Stomach smooth muscle (tissue), 2 donors: ENCODE measurements around the gene PLLP.
"Not testable (repeated sequence)": the region's sequence is repeated elsewhere in the genome, so short reads cannot be mapped to it uniquely, and the experiment has no call there.

ENCODE experiments used
- H3K27ac ChIP-seq: one replicate; pipeline ENCODE4 v1.7.0; 2013; ENCODE audit warnings: mild to moderate bottlenecking, low read length, inconsistent platforms
- H3K27me3 ChIP-seq, 2 donors: one replicate each; pipeline ENCODE4 v1.7.0; 2013; ENCODE audit warnings: low read length in 2 of 2; ENCODE audit not compliant: insufficient read depth in 2 of 2, control insufficient read depth in 1 of 2
- H3K36me3 ChIP-seq, 2 donors: one replicate each; pipeline ENCODE4 v1.7.0; 2013; ENCODE audit warnings: low read length in 2 of 2; ENCODE audit not compliant: control insufficient read depth in 2 of 2, insufficient read depth in 2 of 2
- H3K4me1 ChIP-seq: one replicate; pipeline ENCODE4 v1.7.0; 2013; ENCODE audit warnings: low read length; ENCODE audit not compliant: control insufficient read depth, insufficient read depth
- H3K4me3 ChIP-seq, 2 donors: one replicate each; pipeline ENCODE4 v1.7.0; 2013; ENCODE audit warnings: low read length in 2 of 2
- H3K9ac ChIP-seq, 2 donors: one replicate each; pipeline ENCODE4 v1.7.0; 2013; ENCODE audit warnings: low read length in 2 of 2, mild to moderate bottlenecking in 1 of 2
- H3K9me3 ChIP-seq, 2 donors: one replicate each; pipeline ENCODE4 v1.7.0; 2013; ENCODE audit warnings: low read length in 2 of 2; ENCODE audit not compliant: control insufficient read depth in 2 of 2
- donor health status: healthy.
- donor health status: Pancreatic carcinoma.

The PLLP gene

DNA sequence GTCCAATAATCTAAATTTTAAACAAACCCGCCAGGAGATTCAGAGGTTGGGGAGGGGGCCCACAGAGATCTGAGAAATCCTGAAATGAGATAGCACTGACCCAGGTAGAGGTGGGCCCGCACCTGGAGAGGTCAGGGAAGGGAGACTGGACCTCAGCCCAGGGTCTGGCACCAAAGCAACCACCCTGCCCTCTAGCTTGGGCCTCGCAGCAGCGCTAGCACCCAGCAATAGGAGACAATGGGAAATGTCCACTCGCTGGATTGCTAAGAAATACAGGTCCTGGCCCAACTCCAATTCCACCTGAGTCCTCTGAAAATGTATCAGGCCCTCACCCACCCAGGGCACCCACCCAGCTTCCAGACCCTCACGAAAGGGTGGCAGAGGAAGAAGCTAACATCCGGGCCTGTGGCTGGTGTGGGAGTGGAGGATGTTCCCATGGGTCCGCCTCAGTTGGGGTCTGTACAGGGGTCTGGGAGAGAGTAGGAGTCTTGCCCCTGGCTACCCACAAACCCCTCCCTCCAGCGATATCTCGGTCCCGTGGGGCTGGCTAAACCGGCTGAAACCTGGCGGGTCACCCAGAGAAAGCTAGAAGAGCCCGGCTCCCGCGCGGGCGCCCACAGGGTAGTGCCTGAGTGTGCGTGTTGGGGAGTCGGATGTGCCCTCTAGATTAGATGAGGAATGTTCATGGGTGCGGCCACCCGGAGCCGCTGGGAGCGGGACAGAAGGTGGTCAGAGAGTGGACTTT is 1.1 kb downstream of the PLLP start:
- Histone ChIP-seq H3K9ac (no peak overlapping the region), H3K27me3 (peaks cover 16 to 30% of the 10 kb centered on the region in 2 donors), H3K36me3 (no peaks in the 10 kb centered on the region), H3K4me3 (peak overlapping the region in 1 of 2 donors; percentile 71), H3K27ac (no peak overlapping the region), H3K4me1 (peaks cover 13% of the 10 kb centered on the region), H3K9me3 (no peaks in the 10 kb centered on the region)

- H3K27ac ChIP-seq = no peak overlapping the region
- peaks cover 16 to 30% of the 10 kb centered on the region in 2 donors for H3K27me3 ChIP-seq
- H3K4me1 ChIP-seq = peaks cover 13% of the 10 kb centered on the region
- H3K9me3 ChIP-seq = no peaks in the 10 kb centered on the region
- H3K9ac ChIP-seq = no peak overlapping the region
- H3K4me3 ChIP-seq = no peak overlapping the region
- H3K36me3 ChIP-seq = no peaks in the 10 kb centered on the region
Observed at GRCh38 chr16:57282510-57283213, 1.8 kb downstream of the PLLP start.

DNA sequence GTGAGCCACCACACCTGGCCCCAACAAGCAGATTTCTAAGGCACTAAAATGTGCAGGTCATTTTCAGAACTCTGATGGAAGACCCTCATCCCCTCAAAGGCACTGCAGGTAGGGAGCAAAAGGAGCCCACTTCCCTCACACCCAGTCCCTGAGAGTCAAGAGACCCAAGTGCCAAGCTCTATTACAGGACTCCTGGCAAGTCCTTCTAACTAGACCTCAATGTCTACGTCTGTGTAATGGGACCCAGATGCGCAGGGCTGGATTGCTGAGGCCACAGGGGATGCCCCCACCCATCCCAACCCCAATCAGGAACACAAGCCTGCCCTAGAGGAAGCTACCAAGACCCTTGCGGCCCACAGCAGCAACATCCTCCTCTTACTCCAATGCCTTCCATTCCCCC is 2.7 kb downstream of the PLLP start:
- Histone ChIP-seq H3K27ac (no peak overlapping the region), H3K27me3 (peaks cover 16 to 30% of the 10 kb centered on the region in 2 donors), H3K4me1 (peaks cover 13% of the 10 kb centered on the region), H3K9ac (no peak overlapping the region), H3K9me3 (no peaks in the 10 kb centered on the region), H3K36me3 (no peaks in the 10 kb centered on the region), H3K4me3 (no peak overlapping the region)

DNA sequence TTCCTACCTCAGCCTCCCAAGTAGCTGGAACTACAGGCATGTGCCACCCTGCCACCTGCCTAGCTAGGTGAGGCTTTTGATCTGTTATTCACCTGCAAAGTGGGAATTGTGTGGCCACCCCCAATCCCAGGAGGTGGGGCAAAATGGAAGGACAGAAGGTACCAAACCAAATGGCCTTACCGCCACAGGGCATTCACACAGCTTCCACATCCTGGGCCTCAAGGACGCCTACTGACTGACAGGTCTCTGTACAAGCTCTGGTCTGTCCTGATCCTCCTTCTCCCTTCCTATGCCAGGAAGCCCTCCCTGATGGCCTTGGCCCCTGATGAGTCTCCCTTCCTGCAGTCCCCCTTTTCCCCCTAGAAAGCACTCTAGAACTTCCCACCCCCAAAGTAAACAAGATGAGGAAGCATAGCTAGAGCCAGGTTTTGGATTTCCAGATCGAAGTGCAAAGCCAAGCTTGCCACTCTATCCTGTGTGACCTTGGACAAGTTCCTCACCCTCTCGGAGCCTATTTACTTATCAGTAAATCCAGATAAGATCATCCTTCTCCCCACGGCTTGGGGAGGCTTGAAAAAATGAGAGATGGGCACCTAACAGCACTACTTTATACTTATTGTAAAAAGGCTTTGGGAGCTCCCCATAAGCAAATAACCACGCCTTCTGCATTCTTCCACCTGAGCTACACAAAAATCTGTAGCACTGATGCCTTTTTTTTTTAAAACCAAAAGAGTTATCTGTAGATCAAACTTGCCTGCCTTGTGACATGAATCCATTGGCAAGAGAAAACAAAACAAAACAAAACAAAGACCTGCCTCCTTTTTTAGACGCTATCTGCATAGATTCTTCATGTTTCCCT is 4.5 kb downstream of the PLLP start:
- no peaks in the 10 kb centered on the region for H3K36me3 ChIP-seq
- H3K27me3 ChIP-seq = peaks cover 12 to 26% of the 10 kb centered on the region in 2 donors
- H3K4me3 ChIP-seq = no peak overlapping the region
- no peak overlapping the region for H3K9ac ChIP-seq
- H3K27ac ChIP-seq = no peak overlapping the region
- peaks cover 11% of the 10 kb centered on the region for H3K4me1 ChIP-seq
- H3K9me3 ChIP-seq = no peaks in the 10 kb centered on the region

DNA sequence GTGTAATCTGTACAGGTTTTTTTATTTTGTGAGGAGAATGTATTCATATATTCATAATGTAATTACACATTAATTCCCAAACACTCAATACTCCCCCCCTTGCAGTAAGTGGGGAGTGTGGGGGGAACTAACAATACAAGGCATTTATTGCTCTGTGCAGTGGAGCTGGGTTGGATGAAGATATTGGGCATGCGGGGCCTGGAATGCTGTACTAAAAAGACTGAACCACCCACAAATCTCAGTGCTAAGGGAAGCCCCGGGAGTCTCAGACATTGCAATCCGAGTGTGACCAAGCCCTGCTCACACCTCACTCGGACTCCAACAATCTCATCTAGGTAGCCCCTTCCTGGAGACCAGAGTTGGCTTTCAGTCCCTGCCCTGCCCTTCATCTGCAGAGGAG is 6.0 kb downstream of the PLLP start:
- H3K4me1 ChIP-seq = no peaks in the 10 kb centered on the region
- H3K4me3 ChIP-seq = no peak overlapping the region
- H3K36me3 ChIP-seq = no peaks in the 10 kb centered on the region
- no peak overlapping the region for H3K27ac ChIP-seq
- no peaks in the 10 kb centered on the region for H3K9me3 ChIP-seq
- H3K27me3 ChIP-seq = peaks cover 4 to 11% of the 10 kb centered on the region in 2 donors
- H3K9ac ChIP-seq = no peak overlapping the region

GRCh38 chr16:57277586-57277985 is 6.9 kb downstream of the PLLP start:
- no peaks in the 10 kb centered on the region for H3K36me3 ChIP-seq
- H3K9me3 ChIP-seq = no peaks in the 10 kb centered on the region
- no peaks in the 10 kb centered on the region for H3K4me1 ChIP-seq
- H3K27ac ChIP-seq = no peak overlapping the region
- H3K27me3 ChIP-seq = peaks cover 0 to 3% of the 10 kb centered on the region in 2 donors
- no peak overlapping the region for H3K4me3 ChIP-seq
- H3K9ac ChIP-seq = no peak overlapping the region

GRCh38 chr16:57276596-57276995 is 7.9 kb downstream of the PLLP start:
- H3K9ac ChIP-seq = no peak overlapping the region
- no peak overlapping the region for H3K4me3 ChIP-seq
- H3K27ac ChIP-seq = no peak overlapping the region
- no peaks in the 10 kb centered on the region for H3K36me3 ChIP-seq
- no peaks in the 10 kb centered on the region for H3K9me3 ChIP-seq
- H3K27me3 ChIP-seq = no peaks in the 10 kb centered on the region
- H3K4me1 ChIP-seq = no peaks in the 10 kb centered on the region

DNA sequence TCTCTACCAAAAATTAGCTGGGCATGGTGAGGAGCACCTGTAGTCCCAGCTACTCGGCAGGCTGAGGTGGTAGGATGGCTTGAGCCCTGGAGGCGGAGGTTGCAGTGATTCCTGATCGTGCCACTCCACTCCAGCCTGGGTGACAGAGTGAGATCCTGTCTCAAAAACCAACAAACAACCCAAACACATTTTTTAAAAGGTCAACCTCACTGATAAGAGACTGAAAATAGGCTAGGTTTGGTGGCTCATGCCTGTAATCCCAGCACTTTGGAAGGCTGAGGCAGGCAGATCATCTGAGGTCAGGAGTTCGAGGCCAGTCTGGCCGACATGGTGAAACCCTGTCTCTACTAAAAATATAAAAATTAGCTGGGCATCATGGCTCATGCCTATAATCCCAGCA is 8.5 kb downstream of the PLLP start:
- H3K9me3 ChIP-seq, H3K27ac ChIP-seq, H3K4me1 ChIP-seq, H3K27me3 ChIP-seq, H3K36me3 ChIP-seq, H3K9ac ChIP-seq, H3K4me3 ChIP-seq: not testable (repeated sequence)

GRCh38 chr16:57273826-57274225 is 10.6 kb downstream of the PLLP start:
- H3K4me1 ChIP-seq = no peaks in the 10 kb centered on the region
- no peaks in the 10 kb centered on the region for H3K36me3 ChIP-seq
- no peaks in the 10 kb centered on the region for H3K27me3 ChIP-seq
- H3K9ac ChIP-seq = no peak overlapping the region
- no peak overlapping the region for H3K27ac ChIP-seq
- H3K4me3 ChIP-seq = no peak overlapping the region
- no peaks in the 10 kb centered on the region for H3K9me3 ChIP-seq

GRCh38 chr16:57273359-57273758 is 11.1 kb downstream of the PLLP start:
- no peak overlapping the region for H3K4me3 ChIP-seq
- H3K27ac ChIP-seq = no peak overlapping the region
- no peaks in the 10 kb centered on the region for H3K9me3 ChIP-seq
- H3K27me3 ChIP-seq = no peaks in the 10 kb centered on the region
- H3K4me1 ChIP-seq = no peaks in the 10 kb centered on the region
- no peak overlapping the region for H3K9ac ChIP-seq
- H3K36me3 ChIP-seq = no peaks in the 10 kb centered on the region
